ENCODE results near the gene HIF1A. TPM values are rescaled to one million over a fixed set of nuclear protein-coding genes. Genes with fewer than 3 reads are reported as not detected.

HIF1A gene
- total RNA-seq, 1 donor from 2014 or later = 435 TPM

DNA sequence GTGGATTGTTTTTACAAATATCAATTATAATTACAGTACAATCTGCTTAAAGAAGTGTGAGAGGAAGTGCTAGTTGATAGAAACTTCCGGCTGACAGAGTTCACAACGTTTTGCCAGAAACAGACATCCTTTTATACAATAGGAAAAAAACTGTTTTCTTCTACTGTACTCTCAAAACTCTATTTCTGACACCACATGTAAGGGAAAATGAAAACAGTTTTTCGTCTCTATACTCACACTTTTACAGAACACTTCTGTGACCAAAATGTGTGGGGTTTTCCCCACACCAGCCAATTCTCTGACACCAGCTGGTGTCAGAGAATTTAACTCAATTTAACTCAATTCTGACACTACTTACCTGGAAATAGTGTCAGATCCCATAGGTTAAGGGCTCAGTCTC is 24.2 kb upstream of the HIF1A start:
- Histone ChIP-seq H3K27ac (ENCODE audit: low read depth, low read length) (no peak overlapping the region), H3K4me1 (ENCODE audit: insufficient read depth, low read length) (no peaks in the 10 kb centered on the region), H3K4me2 (ENCODE audit: low read length) (no peak overlapping the region), H3K9me3 (ENCODE audit: insufficient read depth, low read depth, low read length) (no peaks in the 10 kb centered on the region), H3K27me3 (ENCODE audit: insufficient read depth, low read length) (no peaks in the 10 kb centered on the region), H3K36me3 (ENCODE audit: insufficient read depth, low read length) (no peaks in the 10 kb centered on the region), H3K4me3 (ENCODE audit: insufficient read depth, low read depth, low read length) (no peak overlapping the region), H2AFZ (ENCODE audit: low read depth, low read length) (no peak overlapping the region), H3K9ac (ENCODE audit: low read length) (no peak overlapping the region), H4K20me1 (ENCODE audit: insufficient read depth, low read length) (no peaks in the 10 kb centered on the region), H3K79me2 (ENCODE audit: insufficient read depth, low read length) (no peaks in the 10 kb centered on the region)
- H3K27ac Mint-ChIP-seq (ENCODE audit: unreplicated experiment) = no peak overlapping the region
- DNase-seq (ENCODE audit: low read depth) (no peak), FAIRE-seq (no peak)
- H3K27me3 Mint-ChIP-seq (ENCODE audit: low read depth, unreplicated experiment) = no peaks in the 10 kb centered on the region
- no peaks in the 10 kb centered on the region for H3K9me3 Mint-ChIP-seq (ENCODE audit: unreplicated experiment)
- H3K4me1 Mint-ChIP-seq (ENCODE audit: low read depth, unreplicated experiment) = peaks cover 5% of the 10 kb centered on the region
- TF ChIP-seq CTCF (IDR thresholded peaks at IDR 0.05; ENCODE audit: insufficient read depth, low read depth, low read length) (no peak), EZH2 (IDR thresholded peaks at IDR 0.05; ENCODE audit: insufficient read depth, low read length) (no peak)
- no peaks in the 10 kb centered on the region for H3K36me3 Mint-ChIP-seq (ENCODE audit: low read depth, unreplicated experiment)
- H3K4me3 Mint-ChIP-seq (ENCODE audit: unreplicated experiment) = no peak overlapping the region

DNA sequence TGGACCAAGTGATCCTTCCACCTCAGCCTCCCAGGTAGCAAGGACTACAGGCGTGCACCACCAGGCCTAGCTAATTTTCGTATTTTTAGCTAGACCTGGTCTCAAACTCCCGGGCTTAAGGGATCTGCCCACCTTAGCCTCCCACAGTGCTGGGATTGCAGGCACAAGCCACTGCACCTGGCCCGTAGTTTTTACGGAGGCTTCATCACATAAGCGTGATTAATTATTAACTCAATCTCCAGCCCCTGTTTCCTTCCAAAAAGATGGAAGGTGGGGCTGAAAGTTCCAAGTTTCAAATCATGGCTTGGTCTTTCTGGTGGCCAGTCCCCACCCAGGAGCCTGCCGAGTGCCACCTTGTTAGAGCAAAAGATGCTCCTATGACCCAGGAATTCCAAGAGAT is 22.5 kb upstream of the HIF1A start:
- H3K9me3 ChIP-seq (ENCODE audit: insufficient read depth, low read depth, low read length) = no peaks in the 10 kb centered on the region
- Mint-ChIP-seq H3K36me3 (ENCODE audit: low read depth, unreplicated experiment) (no peaks in the 10 kb centered on the region), H3K27ac (ENCODE audit: unreplicated experiment) (no peak overlapping the region), H3K4me1 (ENCODE audit: low read depth, unreplicated experiment) (peaks cover 1% of the 10 kb centered on the region), H3K9me3 (ENCODE audit: unreplicated experiment) (no peaks in the 10 kb centered on the region), H3K27me3 (ENCODE audit: low read depth, unreplicated experiment) (no peaks in the 10 kb centered on the region), H3K4me3 (ENCODE audit: unreplicated experiment) (no peak overlapping the region)
- no peaks in the 10 kb centered on the region for H4K20me1 ChIP-seq (ENCODE audit: insufficient read depth, low read length)
- H3K9ac ChIP-seq (ENCODE audit: low read length) = no peak overlapping the region
- H3K27me3 ChIP-seq (ENCODE audit: insufficient read depth, low read length) = no peaks in the 10 kb centered on the region
- H3K4me2 ChIP-seq (ENCODE audit: low read length) = no peak overlapping the region
- FAIRE-seq (no peak), DNase-seq (ENCODE audit: low read depth) (no peak)
- H3K4me1 ChIP-seq (ENCODE audit: insufficient read depth, low read length) = no peaks in the 10 kb centered on the region
- H2AFZ ChIP-seq (ENCODE audit: low read depth, low read length) = no peak overlapping the region
- H3K4me3 ChIP-seq (ENCODE audit: insufficient read depth, low read depth, low read length) = no peak overlapping the region
- no peaks in the 10 kb centered on the region for H3K79me2 ChIP-seq (ENCODE audit: insufficient read depth, low read length)
- no peak overlapping the region for H3K27ac ChIP-seq (ENCODE audit: low read depth, low read length)
- no peak for TF ChIP-seq CTCF (IDR thresholded peaks at IDR 0.05; ENCODE audit: insufficient read depth, low read depth, low read length)
- no peak for TF ChIP-seq EZH2 (IDR thresholded peaks at IDR 0.05; ENCODE audit: insufficient read depth, low read length)
- no peaks in the 10 kb centered on the region for H3K36me3 ChIP-seq (ENCODE audit: insufficient read depth, low read length)

GRCh38 chr14:61673305-61673704 is 22.0 kb upstream of the HIF1A start:
- H3K27ac Mint-ChIP-seq (ENCODE audit: unreplicated experiment) = no peak overlapping the region

More at GRCh38 chr14:61673305-61673704, 22.0 kb upstream of the HIF1A start:
- no peak overlapping the region for H3K9ac ChIP-seq (ENCODE audit: low read length)
- no peak overlapping the region for H3K4me3 ChIP-seq (ENCODE audit: insufficient read depth, low read depth, low read length)
- H3K79me2 ChIP-seq (ENCODE audit: insufficient read depth, low read length) = no peaks in the 10 kb centered on the region
- Mint-ChIP-seq H3K36me3 (ENCODE audit: low read depth, unreplicated experiment) (no peaks in the 10 kb centered on the region), H3K27me3 (ENCODE audit: low read depth, unreplicated experiment) (no peaks in the 10 kb centered on the region), H3K4me1 (ENCODE audit: low read depth, unreplicated experiment) (peaks cover 1% of the 10 kb centered on the region), H3K9me3 (ENCODE audit: unreplicated experiment) (no peaks in the 10 kb centered on the region), H3K4me3 (ENCODE audit: unreplicated experiment) (no peak overlapping the region)
- H3K27me3 ChIP-seq (ENCODE audit: insufficient read depth, low read length) = no peaks in the 10 kb centered on the region
- no peak overlapping the region for H2AFZ ChIP-seq (ENCODE audit: low read depth, low read length)
- FAIRE-seq = no peak
- no peaks in the 10 kb centered on the region for H4K20me1 ChIP-seq (ENCODE audit: insufficient read depth, low read length)
- H3K4me1 ChIP-seq (ENCODE audit: insufficient read depth, low read length) = no peaks in the 10 kb centered on the region
- H3K4me2 ChIP-seq (ENCODE audit: low read length) = no peak overlapping the region
- DNase-seq (ENCODE audit: low read depth) = no peak
- TF ChIP-seq EZH2 (IDR thresholded peaks at IDR 0.05; ENCODE audit: insufficient read depth, low read length) (no peak), CTCF (IDR thresholded peaks at IDR 0.05; ENCODE audit: insufficient read depth, low read depth, low read length) (no peak)
- no peaks in the 10 kb centered on the region for H3K9me3 ChIP-seq (ENCODE audit: insufficient read depth, low read depth, low read length)
- no peaks in the 10 kb centered on the region for H3K36me3 ChIP-seq (ENCODE audit: insufficient read depth, low read length)
- H3K27ac ChIP-seq (ENCODE audit: low read depth, low read length) = no peak overlapping the region
